Measurements from ENCODE around the gene XXYLT1. TPM values are rescaled to one million over a fixed set of nuclear protein-coding genes. Genes with fewer than 3 reads are reported as not detected.

XXYLT1 gene
- total and polyA plus RNA-seq, 2 of the 8 experiments (the other 6 are each of a cell fraction or from before 2014, with no cell fraction given), result 18.9 to 23.8 TPM

GRCh38 chr3:195179776-195180489, 91.0 kb downstream of the XXYLT1 start:
- no peak overlapping the region for H2AK5ac ChIP-seq (ENCODE audit: low read depth, low read length)
- H2BK120ac ChIP-seq (replicated peaks; ENCODE audit: low read depth, low read length), result no peak overlapping the region
- H3K9ac ChIP-seq (replicated peaks in 1 of 4; ENCODE audit: extremely low read depth in 1 of 4, low read depth in 3 of 4, low read length in 3 of 4), result no peak overlapping the region
- H3K4me2 ChIP-seq (ENCODE audit: insufficient read depth in 1 of 2, low read depth in 2 of 2, low read length in 2 of 2), result no peak overlapping the region
- H3K23ac ChIP-seq (ENCODE audit: insufficient read length), result no peak overlapping the region
- H3K56ac ChIP-seq (replicated peaks; ENCODE audit: insufficient read length, low read depth, low read length), result no peak overlapping the region
- H3K27ac ChIP-seq (ENCODE audit: low read depth, low read length), result peak overlapping the region; percentile 5; the same call in 1 of the 2 replicates
- no peak overlapping the region for H2BK15ac ChIP-seq (ENCODE audit: low read length)
- peaks cover 4 to 13% (median 10%) of the 10 kb centered on the region in 4 experiments; a peak in 6 of 7 replicates for H3K4me1 ChIP-seq (replicated peaks in 1 of 4; ENCODE audit: control insufficient read depth in 3 of 4, insufficient read depth in 4 of 4, low read length in 3 of 4)
- no peak overlapping the region for H2BK20ac ChIP-seq (ENCODE audit: low read length)
- WGBS, 2 experiments (ENCODE audit: extremely low coverage in 1 of 2, insufficient coverage in 1 of 2, insufficient read length in 1 of 2, insufficient replicate concordance in 2 of 2, low coverage in 1 of 2, low lambda C conversion rate in 2 of 2, missing lambda C conversion rate in 1 of 2), result 88% methylated on average over 20 of the region's 24 CpGs; no CpG with 5 or more reads in 1 of the 2 experiments
- peaks cover 0 to 29% of the 10 kb centered on the region in 2 experiments; a peak in 2 of 4 replicates for H3K79me2 ChIP-seq (ENCODE audit: control insufficient read depth in 1 of 2, insufficient read depth in 2 of 2, low read length in 2 of 2)
- no peak overlapping the region for H4K91ac ChIP-seq (replicated peaks; ENCODE audit: insufficient read length, low read length)
- CTCF ChIA-PET (ENCODE audit: partially characterized antibody), result interaction anchor here (1.1 kb wide), 2 partner anchors 15 to 24 kb away, joined by 3 read pairs; no protein-coding TSS in a partner anchor
- H3K4ac ChIP-seq (replicated peaks; ENCODE audit: insufficient read length, low read depth, low read length), result no peak overlapping the region
- POLR2A ChIA-PET (ENCODE audit: partially characterized antibody), result no interaction called here
- H2BK12ac ChIP-seq (ENCODE audit: low read depth, low read length), result peak overlapping the region; percentile 41; the same call in 1 of the 2 replicates
- DNase-seq (ENCODE audit: low read depth in 1 of 2, low spot score in 2 of 2) (no peak), FAIRE-seq (no peak)
- H3K14ac ChIP-seq (ENCODE audit: insufficient read length), result no peak overlapping the region
- H3K27me3 ChIP-seq (replicated peaks in 1 of 4; ENCODE audit: control insufficient read depth in 3 of 4, extremely low read depth in 1 of 4, insufficient read depth in 3 of 4, low read length in 3 of 4), result no peaks in the 10 kb centered on the region
- H4K8ac ChIP-seq (ENCODE audit: extremely low read depth, insufficient read depth, low read length), result peak overlapping the region; percentile 74; the same call in 1 of the 2 replicates
- no peak overlapping the region for H3K4me3 ChIP-seq (ENCODE audit: extremely low read depth in 1 of 4, insufficient read depth in 2 of 4, low read depth in 3 of 4, low read length in 4 of 4)
- peaks cover 9% of the 10 kb centered on the region for H3K79me1 ChIP-seq (ENCODE audit: low read depth, low read length)
- no peaks in the 10 kb centered on the region for H3K9me3 ChIP-seq (ENCODE audit: insufficient read depth in 2 of 2, low read depth in 1 of 2, low read length in 1 of 2)
- TF ChIP-seq KDM1A (IDR thresholded peaks at IDR 0.05; ENCODE audit: borderline replicate concordance, low read length), result no peak
- 0 out of 2 replicates have a peak overlapping the region, but pooled peaks have one; percentile 57 for H2BK5ac ChIP-seq (ENCODE audit: low read depth, low read length)
- H3K36me3 ChIP-seq (ENCODE audit: control insufficient read depth in 2 of 4, insufficient read depth in 4 of 4, low read length in 3 of 4), result no peaks in the 10 kb centered on the region
- H4K20me1 ChIP-seq (replicated peaks in 1 of 2; ENCODE audit: control insufficient read depth in 1 of 2, insufficient read depth in 2 of 2, low read length in 2 of 2), result no peaks in the 10 kb centered on the region
- no peak overlapping the region for H4K5ac ChIP-seq (ENCODE audit: insufficient read length, low read depth, low read length)
- H3K23me2 ChIP-seq (ENCODE audit: low read depth, low read length), result no peaks in the 10 kb centered on the region
- H2AFZ ChIP-seq (ENCODE audit: low read length), result no peak overlapping the region
- H3K18ac ChIP-seq (ENCODE audit: extremely low read depth, low read length), result 0 out of 2 replicates have a peak overlapping the region, but pooled peaks have one; percentile 9
